Osteocyte (in vitro differentiated cells): Measurements from ENCODE around the gene MAGOH. TPM values are rescaled to one million over a fixed set of nuclear protein-coding genes. Genes with fewer than 3 reads are reported as not detected.

Experiments used
- DNase-seq: peaks from one replicate; pipeline ENCODE4 v3.0.0; 2021; ENCODE audit warnings: mixed read lengths; ENCODE audit not compliant: unreplicated experiment; ENCODE audit errors: extremely low spot score
- H3K27ac Mint-ChIP-seq: one replicate; pipeline ENCODE4 v1.8.0; 2021; ENCODE audit warnings: mild to moderate bottlenecking, mixed read lengths; ENCODE audit not compliant: unreplicated experiment
- H3K27me3 Mint-ChIP-seq: one replicate; pipeline ENCODE4 v1.8.0; 2021; ENCODE audit warnings: mixed read lengths; ENCODE audit not compliant: unreplicated experiment
- H3K36me3 Mint-ChIP-seq: one replicate; pipeline ENCODE4 v1.8.0; 2021; ENCODE audit warnings: mixed read lengths; ENCODE audit not compliant: unreplicated experiment
- H3K4me1 Mint-ChIP-seq: one replicate; pipeline ENCODE4 v1.8.0; 2021; ENCODE audit warnings: mixed read lengths; ENCODE audit not compliant: unreplicated experiment
- H3K4me3 Mint-ChIP-seq: one replicate; pipeline ENCODE4 v1.8.0; 2021; ENCODE audit warnings: mild to moderate bottlenecking, moderate library complexity, mixed read lengths; ENCODE audit not compliant: unreplicated experiment
- H3K9me3 Mint-ChIP-seq: one replicate; pipeline ENCODE4 v1.8.0; 2021; ENCODE audit warnings: mixed read lengths; ENCODE audit not compliant: unreplicated experiment
- total RNA-seq: library from RNA; stranded (reverse); gene quantifications from 2 replicates; pipeline ENCODE4 v1.2.1, GENCODE V29; 2021
- TF ChIP-seq, protein P1 (sequence below): fragments of 200-600 bp; sonication (generic); IDR thresholded peaks from 2 replicates; pipeline ENCODE4 v1.5.0; 2021; ENCODE audit warnings: antibody characterized with exemption, mild to moderate bottlenecking, moderate library complexity

MAGOH gene
- total RNA-seq, 1 donor from 2014 or later: 37.7 TPM

DNA sequence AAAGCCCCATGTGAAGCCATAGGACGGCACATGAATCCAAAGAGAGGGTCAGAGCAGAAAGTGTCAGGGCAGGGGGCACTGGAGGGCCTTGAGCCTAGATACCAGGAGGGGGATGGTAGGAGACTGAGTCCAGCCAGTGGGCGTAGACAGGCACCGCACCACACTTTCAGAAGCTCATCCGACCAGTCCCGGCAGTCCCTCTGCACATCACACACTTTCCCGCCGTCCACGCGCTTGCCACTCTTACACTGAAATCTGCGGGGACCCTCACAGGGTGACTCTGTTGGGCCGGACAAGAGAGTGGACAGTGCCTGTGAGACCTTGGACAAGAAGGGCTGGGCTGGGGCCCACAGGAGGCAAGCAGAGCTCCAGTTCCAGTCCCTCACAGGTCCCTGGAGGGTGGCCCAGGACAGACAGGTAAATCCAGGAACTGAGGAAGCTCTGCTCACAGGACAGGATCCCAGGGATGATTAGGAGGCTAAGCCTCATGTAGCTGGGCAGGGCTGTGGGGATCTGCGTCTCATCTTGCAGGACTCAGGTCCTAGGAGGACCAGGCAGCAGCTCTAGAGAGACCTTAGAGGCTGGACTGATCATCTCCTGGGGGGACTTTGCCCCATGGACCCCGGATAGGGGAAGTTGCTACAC, 36.3 kb upstream of the MAGOH start:
- DNase-seq: no peak
- no peak overlapping the region for H3K27ac Mint-ChIP-seq

DNA sequence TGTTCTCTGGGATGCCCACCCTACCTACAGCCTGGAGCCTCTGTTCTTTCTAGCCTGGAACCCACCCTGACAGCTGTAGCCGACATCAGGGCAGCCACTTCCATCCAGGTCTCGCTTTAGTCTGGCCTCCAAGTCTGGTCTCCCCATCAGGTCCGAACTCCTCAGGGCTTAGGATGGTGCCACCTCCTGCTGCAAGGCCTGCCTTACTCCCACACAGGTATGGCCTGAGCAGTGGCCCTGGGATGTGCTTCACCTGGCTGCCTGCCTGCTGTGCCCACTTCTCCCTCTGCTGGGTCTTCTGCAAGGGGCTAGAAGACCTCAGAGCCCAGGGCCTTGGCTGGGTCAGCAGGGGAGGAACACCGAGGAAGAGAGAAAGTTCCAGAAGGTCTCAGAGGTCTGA, 35.7 kb upstream of the MAGOH start:
- Mint-ChIP-seq H3K4me3 (no peak overlapping the region), H3K27ac (no peak overlapping the region), H3K4me1 (no peaks in the 10 kb centered on the region), H3K9me3 (no peaks in the 10 kb centered on the region), H3K27me3 (no peaks in the 10 kb centered on the region), H3K36me3 (no peaks in the 10 kb centered on the region)
- DNase-seq: no peak
- TF ChIP-seq, protein P1, sequence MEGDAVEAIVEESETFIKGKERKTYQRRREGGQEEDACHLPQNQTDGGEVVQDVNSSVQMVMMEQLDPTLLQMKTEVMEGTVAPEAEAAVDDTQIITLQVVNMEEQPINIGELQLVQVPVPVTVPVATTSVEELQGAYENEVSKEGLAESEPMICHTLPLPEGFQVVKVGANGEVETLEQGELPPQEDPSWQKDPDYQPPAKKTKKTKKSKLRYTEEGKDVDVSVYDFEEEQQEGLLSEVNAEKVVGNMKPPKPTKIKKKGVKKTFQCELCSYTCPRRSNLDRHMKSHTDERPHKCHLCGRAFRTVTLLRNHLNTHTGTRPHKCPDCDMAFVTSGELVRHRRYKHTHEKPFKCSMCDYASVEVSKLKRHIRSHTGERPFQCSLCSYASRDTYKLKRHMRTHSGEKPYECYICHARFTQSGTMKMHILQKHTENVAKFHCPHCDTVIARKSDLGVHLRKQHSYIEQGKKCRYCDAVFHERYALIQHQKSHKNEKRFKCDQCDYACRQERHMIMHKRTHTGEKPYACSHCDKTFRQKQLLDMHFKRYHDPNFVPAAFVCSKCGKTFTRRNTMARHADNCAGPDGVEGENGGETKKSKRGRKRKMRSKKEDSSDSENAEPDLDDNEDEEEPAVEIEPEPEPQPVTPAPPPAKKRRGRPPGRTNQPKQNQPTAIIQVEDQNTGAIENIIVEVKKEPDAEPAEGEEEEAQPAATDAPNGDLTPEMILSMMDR: no peak

More for the DNA sequence above, 36.3 kb upstream of the MAGOH start:
- Mint-ChIP-seq H3K27me3 (no peaks in the 10 kb centered on the region), H3K4me3 (no peak overlapping the region), H3K36me3 (no peaks in the 10 kb centered on the region), H3K4me1 (no peaks in the 10 kb centered on the region), H3K9me3 (no peaks in the 10 kb centered on the region)
- TF ChIP-seq, protein P1: no peak

DNA sequence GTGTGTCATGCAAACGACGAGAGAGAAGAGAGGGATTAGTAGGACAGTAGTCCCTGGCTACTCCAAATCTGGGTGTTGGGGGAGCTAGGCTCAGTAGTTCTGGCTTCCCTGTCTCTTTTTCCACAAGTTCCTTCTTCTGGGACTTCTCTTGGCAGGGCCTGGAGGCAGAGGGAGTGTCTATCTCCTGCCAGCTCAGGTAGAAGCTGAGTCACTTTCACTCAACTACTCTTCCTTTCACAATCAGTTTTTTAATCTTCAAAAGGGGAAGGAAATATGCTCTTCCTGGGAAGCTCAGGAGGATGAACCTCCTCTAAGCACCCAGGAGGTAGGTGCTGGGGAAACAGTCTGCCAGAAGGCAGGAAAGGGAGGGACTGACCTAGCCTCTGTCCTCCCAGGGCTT, 35.2 kb upstream of the MAGOH start:
- no peak for DNase-seq
- Mint-ChIP-seq H3K36me3 (no peaks in the 10 kb centered on the region), H3K27me3 (no peaks in the 10 kb centered on the region), H3K4me1 (no peaks in the 10 kb centered on the region), H3K4me3 (no peak overlapping the region), H3K9me3 (no peaks in the 10 kb centered on the region), H3K27ac (no peak overlapping the region)
- TF ChIP-seq, protein P1: no peak

DNA sequence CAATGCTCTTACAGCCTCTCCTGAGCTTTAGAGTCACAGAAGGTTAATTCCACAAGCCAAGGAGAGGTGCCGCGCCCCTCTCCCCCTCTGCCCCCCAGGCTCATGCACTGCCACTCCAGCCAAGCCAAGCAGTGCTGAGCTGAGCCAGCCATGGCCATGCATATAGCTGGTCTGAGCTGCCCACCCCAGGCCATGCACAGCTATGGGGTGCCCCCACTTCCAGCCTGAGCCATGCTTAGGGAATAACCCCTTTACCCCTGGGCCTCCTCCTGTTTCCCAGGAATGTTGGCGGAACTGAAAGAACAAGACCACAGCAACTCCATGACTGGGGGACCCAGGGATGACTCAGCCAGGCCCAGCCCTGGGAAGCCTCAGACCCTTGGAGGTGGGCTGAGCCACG, 34.0 kb upstream of the MAGOH start:
- Mint-ChIP-seq H3K4me1 (no peaks in the 10 kb centered on the region), H3K27me3 (no peaks in the 10 kb centered on the region), H3K27ac (no peak overlapping the region), H3K36me3 (no peaks in the 10 kb centered on the region), H3K4me3 (no peak overlapping the region), H3K9me3 (no peaks in the 10 kb centered on the region)
- DNase-seq: no peak
- TF ChIP-seq, protein P1: no peak

DNA sequence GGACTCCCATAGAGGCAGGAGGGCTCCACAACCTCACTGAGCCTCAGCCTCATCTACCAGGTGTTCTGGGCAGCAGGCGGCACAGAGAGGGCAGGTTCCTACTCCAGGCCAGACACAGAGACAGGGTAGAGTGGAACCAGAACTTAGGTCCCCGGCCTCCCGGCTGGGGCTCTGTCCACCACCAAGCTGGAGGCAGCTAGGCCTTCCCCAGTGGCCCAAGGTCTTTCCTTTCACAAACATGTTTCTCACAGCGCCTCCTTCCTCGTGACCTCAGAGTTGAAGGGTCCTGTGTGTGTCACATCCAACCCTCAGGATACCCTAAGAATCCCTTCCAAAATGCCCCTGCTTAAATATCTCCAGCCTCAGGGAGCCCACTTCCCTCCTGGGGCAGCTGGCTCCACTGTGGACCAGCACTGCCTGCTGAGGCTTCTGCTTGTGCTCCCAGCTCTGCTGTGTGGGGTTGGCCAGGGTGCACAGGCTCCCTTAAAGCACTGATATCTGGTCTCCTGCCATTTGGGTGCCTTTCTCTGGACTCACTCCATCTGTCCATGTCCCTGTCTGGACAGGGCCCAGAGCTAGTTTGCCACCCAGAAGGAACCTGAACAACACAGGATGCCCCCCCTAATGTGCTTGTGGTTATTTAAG, 33.2 kb upstream of the MAGOH start:
- H3K36me3 Mint-ChIP-seq: no peaks in the 10 kb centered on the region
- no peaks in the 10 kb centered on the region for H3K4me1 Mint-ChIP-seq
- no peaks in the 10 kb centered on the region for H3K27me3 Mint-ChIP-seq
- TF ChIP-seq, protein P1: no peak
- no peaks in the 10 kb centered on the region for H3K9me3 Mint-ChIP-seq
- no peak overlapping the region for H3K4me3 Mint-ChIP-seq
- DNase-seq: no peak
- H3K27ac Mint-ChIP-seq: no peak overlapping the region
